H1 (cell line): Measurements from ENCODE around the gene NAIF1. TPM values are rescaled to one million over a fixed set of nuclear protein-coding genes. Genes with fewer than 3 reads are reported as not detected.

Experiments
- CTCF ChIA-PET: fragments of 300-600 bp; sonication (Branson Sonifier 250); formaldehyde crosslinking; loops from one replicate; lab custom pipeline; 2021; ENCODE audit not compliant: partially characterized antibody; lab: Charles Lee
- POLR2A ChIA-PET: fragments of 300-600 bp; sonication (Branson Sonifier 250); formaldehyde crosslinking; loops from one replicate; lab custom pipeline; 2021; ENCODE audit warnings: inconsistent platforms; ENCODE audit not compliant: partially characterized antibody; lab: Charles Lee
- DNase-seq, 2 experiments: peaks; one replicate each; pipeline versions ENCODE4 v3.0.0 to v3.0.0-alpha.2; 2010 to 2022; ENCODE audit warnings: low spot score in 2 of 2, low read depth in 1 of 2, mixed read lengths in 1 of 2
- FAIRE-seq: peaks from 2 replicates; lab custom pipeline; 2011; peaks lifted over from hg19 to GRCh38; lab: Jason Lieb, UNC
- H2AFZ ChIP-seq: 2 replicates; pipeline ENCODE4 v1.8.1; 2012; ENCODE audit warnings: low read length, inconsistent platforms
- H2AK5ac ChIP-seq: 2 replicates; pipeline ENCODE4 v1.6.1; 2013; ENCODE audit warnings: low read depth, low read length
- H2BK120ac ChIP-seq: replicated peaks from 2 replicates; pipeline ENCODE3; 2013; ENCODE audit warnings: low read depth, low read length, inconsistent platforms
- H2BK12ac ChIP-seq: 2 replicates; pipeline ENCODE4 v1.6.1; 2013; ENCODE audit warnings: low read depth, low read length
- H2BK15ac ChIP-seq: 2 replicates; pipeline ENCODE4 v1.6.1; 2013; ENCODE audit warnings: low read length
- H2BK20ac ChIP-seq: 2 replicates; pipeline ENCODE4 v1.6.1; 2013; ENCODE audit warnings: low read length
- H2BK5ac ChIP-seq: 2 replicates; pipeline ENCODE4 v1.6.1; 2013; ENCODE audit warnings: low read depth, low read length
- H3K14ac ChIP-seq: 2 replicates; pipeline ENCODE4 v1.6.1; 2013; ENCODE audit warnings: inconsistent platforms; ENCODE audit not compliant: insufficient read length
- H3K18ac ChIP-seq: 2 replicates; pipeline ENCODE4 v1.6.1; 2013; ENCODE audit warnings: low read length; ENCODE audit errors: extremely low read depth
- H3K23ac ChIP-seq: 2 replicates; pipeline ENCODE4 v1.6.1; 2013; ENCODE audit warnings: inconsistent platforms; ENCODE audit not compliant: insufficient read length
- H3K23me2 ChIP-seq: 2 replicates; pipeline ENCODE4 v1.6.1; 2013; ENCODE audit warnings: low read depth, low read length
- H3K27ac ChIP-seq: 2 replicates; pipeline ENCODE4 v1.6.1; 2011; ENCODE audit warnings: low read depth, low read length, inconsistent platforms
- H3K27me3 ChIP-seq, 4 experiments: replicated peaks in 1 of 4; 1 replicate in 1 of 4; 2 replicates in 3 of 4; pipeline versions ENCODE4 v1.6.1 to v1.8.1; 2011 to 2013; ENCODE audit warnings: low read length in 3 of 4, mild to moderate bottlenecking in 3 of 4, inconsistent platforms in 2 of 4, mixed read lengths in 2 of 4, moderate library complexity in 1 of 4; ENCODE audit not compliant: control insufficient read depth in 3 of 4, insufficient read depth in 3 of 4; ENCODE audit errors: extremely low read depth in 1 of 4
- H3K36me3 ChIP-seq, 4 experiments: 2 replicates each; pipeline versions ENCODE4 v1.6.1 to v1.8.1; 2011 to 2013; ENCODE audit warnings: mild to moderate bottlenecking in 4 of 4, low read length in 3 of 4, moderate library complexity in 2 of 4, control low read depth in 1 of 4, inconsistent platforms in 1 of 4; ENCODE audit not compliant: insufficient read depth in 4 of 4, control insufficient read depth in 2 of 4
- H3K4ac ChIP-seq: replicated peaks from 2 replicates; pipeline ENCODE3; 2013; ENCODE audit warnings: low read length, low read depth, mixed read lengths, inconsistent platforms; ENCODE audit not compliant: insufficient read length
- H3K4me1 ChIP-seq, 4 experiments: replicated peaks in 1 of 4; 1 replicate in 1 of 4; 2 replicates in 3 of 4; pipeline versions ENCODE4 v1.6.1 to v1.8.1; 2011 to 2013; ENCODE audit warnings: low read length in 3 of 4, inconsistent platforms in 2 of 4, mixed read lengths in 1 of 4; ENCODE audit not compliant: insufficient read depth in 4 of 4, control insufficient read depth in 3 of 4
- H3K4me2 ChIP-seq, 2 experiments: 2 replicates each; pipeline versions ENCODE4 v1.6.1 to v1.8.1; 2011 to 2013; ENCODE audit warnings: low read depth in 2 of 2, low read length in 2 of 2, control low read depth in 1 of 2, inconsistent platforms in 1 of 2, mild to moderate bottlenecking in 1 of 2; ENCODE audit not compliant: insufficient read depth in 1 of 2
- H3K4me3 ChIP-seq, 4 experiments: fragments of 200-600, 300-600 bp in 1 of 4; sonication (generic), shearing (Covaris generic), sonication (Bioruptor Twin) in 1 of 4; 2 replicates each; pipeline versions ENCODE4 v1.5.1 to v1.8.1; 2011 to 2016; ENCODE audit warnings: low read length in 4 of 4, low read depth in 3 of 4, control low read depth in 2 of 4, inconsistent platforms in 2 of 4, mild to moderate bottlenecking in 2 of 4, mixed read lengths in 1 of 4, moderate library complexity in 1 of 4; ENCODE audit not compliant: insufficient read depth in 2 of 4; ENCODE audit errors: extremely low read depth in 1 of 4
- H3K56ac ChIP-seq: replicated peaks from 2 replicates; pipeline ENCODE3; 2013; ENCODE audit warnings: low read depth, mild to moderate bottlenecking, mixed read lengths, low read length, inconsistent platforms; ENCODE audit not compliant: insufficient read length
- H3K79me1 ChIP-seq: 2 replicates; pipeline ENCODE4 v1.6.1; 2013; ENCODE audit warnings: low read depth, low read length, control low read depth
- H3K79me2 ChIP-seq, 2 experiments: 2 replicates each; pipeline versions ENCODE4 v1.6.1 to v1.8.1; 2012 to 2013; ENCODE audit warnings: low read length in 2 of 2, mild to moderate bottlenecking in 2 of 2, inconsistent platforms in 1 of 2; ENCODE audit not compliant: insufficient read depth in 2 of 2, control insufficient read depth in 1 of 2
- H3K9ac ChIP-seq, 4 experiments: replicated peaks in 1 of 4; 1 replicate in 1 of 4; 2 replicates in 3 of 4; pipeline versions ENCODE4 v1.6.1 to v1.8.1; 2011 to 2013; ENCODE audit warnings: low read depth in 3 of 4, low read length in 3 of 4, control low read depth in 2 of 4, mild to moderate bottlenecking in 2 of 4, moderate library complexity in 2 of 4, inconsistent platforms in 1 of 4; ENCODE audit errors: extremely low read depth in 1 of 4
- H3K9me3 ChIP-seq, 2 experiments: 2 replicates each; pipeline versions ENCODE4 v1.6.1 to v1.8.1; 2012 to 2013; ENCODE audit warnings: mild to moderate bottlenecking in 2 of 2, moderate library complexity in 2 of 2, control low read depth in 1 of 2, inconsistent platforms in 1 of 2, low read depth in 1 of 2, low read length in 1 of 2, mixed read lengths in 1 of 2; ENCODE audit not compliant: insufficient read depth in 2 of 2
- H4K20me1 ChIP-seq, 2 experiments: replicated peaks in 1 of 2; 2 replicates each; pipeline versions ENCODE3 to v1.8.1; 2011 to 2013; ENCODE audit warnings: inconsistent platforms in 2 of 2, low read length in 2 of 2, mild to moderate bottlenecking in 1 of 2; ENCODE audit not compliant: insufficient read depth in 2 of 2, control insufficient read depth in 1 of 2
- H4K5ac ChIP-seq: 2 replicates; pipeline ENCODE4 v1.6.1; 2013; ENCODE audit warnings: low read length, low read depth, mixed read lengths, inconsistent platforms; ENCODE audit not compliant: insufficient read length
- H4K8ac ChIP-seq: 2 replicates; pipeline ENCODE4 v1.8.0; 2013; ENCODE audit warnings: mild to moderate bottlenecking, moderate library complexity, low read length, inconsistent platforms; ENCODE audit not compliant: insufficient read depth; ENCODE audit errors: extremely low read depth
- H4K91ac ChIP-seq: replicated peaks from 2 replicates; pipeline ENCODE3; 2013; ENCODE audit warnings: low read length, mixed read lengths, inconsistent platforms; ENCODE audit not compliant: insufficient read length
- ATF3 ChIP-seq: IDR thresholded peaks from 2 replicates; pipeline ENCODE4 v1.6.1; 2011; ENCODE audit warnings: low read depth, mild to moderate bottlenecking, low read length; ENCODE audit not compliant: insufficient read depth
- BCL11A ChIP-seq, 2 experiments: IDR thresholded peaks; one replicate each; pipeline ENCODE4 v1.6.1; 2011; ENCODE audit warnings: low read depth in 2 of 2, low read length in 2 of 2, mild to moderate bottlenecking in 2 of 2
- CHD2 ChIP-seq: IDR thresholded peaks from 2 replicates; pipeline ENCODE4 v1.6.1; 2012; ENCODE audit warnings: low read length, improper control_type of control experiment
- CREB1 ChIP-seq: IDR thresholded peaks from 2 replicates; pipeline ENCODE4 v1.6.1; 2012; ENCODE audit warnings: inconsistent platforms
- E2F6 ChIP-seq: IDR thresholded peaks from 2 replicates; pipeline ENCODE4 v1.6.1; 2012; ENCODE audit warnings: inconsistent platforms
- GABPA ChIP-seq: IDR thresholded peaks from 2 replicates; pipeline ENCODE4 v1.6.1; 2011; ENCODE audit warnings: mild to moderate bottlenecking, low read length, moderate library complexity, borderline replicate concordance; ENCODE audit not compliant: insufficient read depth
- POLR2A ChIP-seq, 2 experiments: IDR thresholded peaks; 1 replicate in 1 of 2; 2 replicates in 1 of 2; pipeline ENCODE4 v1.6.1; 2011; ENCODE audit warnings: low read depth in 2 of 2, low read length in 2 of 2, mild to moderate bottlenecking in 2 of 2; ENCODE audit errors: control extremely low read depth in 1 of 2
- RNF2 ChIP-seq: fragments of 200-900, 300-1000 bp; sonication (generic); IDR thresholded peaks from 2 replicates; pipeline ENCODE4 v1.7.1; 2016; ENCODE audit warnings: borderline replicate concordance, low read depth, mild to moderate bottlenecking, antibody characterized with exemption, low read length; ENCODE audit not compliant: poor library complexity, severe bottlenecking; ENCODE audit errors: missing control alignments
- SIRT6 ChIP-seq: IDR thresholded peaks from one replicate; pipeline ENCODE4 v1.7.1; 2012; ENCODE audit warnings: low read length, inconsistent platforms
- TEAD4 ChIP-seq: IDR thresholded peaks from 2 replicates; pipeline ENCODE4 v1.6.1; 2012; ENCODE audit warnings: low read depth, low read length, inconsistent platforms, mixed read lengths
- WGBS, 2 experiments: shearing (Covaris generic) in 1 of 2; methylation state at CpG; one replicate each; pipeline versions ENCODE4 v1.1.6 to v1.1.7; 2013 to 2015; ENCODE audit warnings: low lambda C conversion rate in 2 of 2, mixed read lengths in 2 of 2, inconsistent platforms in 1 of 2, low coverage in 1 of 2, missing lambda C conversion rate in 1 of 2; ENCODE audit not compliant: insufficient replicate concordance in 2 of 2, insufficient coverage in 1 of 2, insufficient read length in 1 of 2; ENCODE audit errors: extremely low coverage in 1 of 2, missing lambda C conversion rate in 1 of 2; 5-methylcytosine and 5-hydroxymethylcytosine counted together
- polyA plus RNA-seq, 7 experiments: library from polyadenylated mRNA; depleted of rRNA in 3 of 7; stranded (reverse) in 5 of 7; unstranded in 2 of 7; fragments of >200 nt in 5 of 7; fragments of 200-250 nt in 2 of 7; gene quantifications; 1 replicate in 5 of 7; 2 replicates in 1 of 7; 4 replicates in 1 of 7; pipeline versions ENCODE4 v1.2.1 to v1.2.3, GENCODE V29; 2011 to 2013; ENCODE audit warnings: missing spikeins in 2 of 7, mixed read lengths in 2 of 7
- total RNA-seq: library from RNA; stranded (reverse); fragmentation: NEBNext Ultra II Directional; extraction: Animal tissue kit (Norgen Biotek cat#: 25700); gene quantifications from 2 replicates; pipeline ENCODE4 v1.2.1, GENCODE V29; 2021

Gene NAIF1
- total and polyA plus RNA-seq, 2 of the 8 experiments (the other 6 are each of a cell fraction or from before 2014, with no cell fraction given), result 8.7 to 9.0 TPM

GRCh38 chr9:128057724-128058409, 9.3 kb downstream of the NAIF1 start:
- no peak overlapping the region for H3K14ac ChIP-seq
- H3K9ac ChIP-seq, result no peak overlapping the region
- no peak overlapping the region for H3K4me3 ChIP-seq
- ChIA-PET POLR2A (interaction anchor here (1.1 kb wide), 1 partner anchor 9 kb away, joined by 3 read pairs; no protein-coding TSS in a partner anchor), CTCF (interaction anchor here (0.6 to 2.7 kb wide), 15 partner anchors 8 to 391 kb away, joined by 3 to 13 read pairs (median 4); partner anchors contain the start of gene NAIF1)
- peaks cover 0 to 17% (median 13%) of the 10 kb centered on the region in 4 experiments; a peak in 4 of 7 replicates for H3K4me1 ChIP-seq
- 88% methylated on average over 8 of the region's 8 CpGs; no CpG with 5 or more reads in 1 of the 2 experiments for WGBS, 2 experiments
- H3K56ac ChIP-seq, result no peak overlapping the region
- H3K27me3 ChIP-seq, result no peaks in the 10 kb centered on the region
- no peak overlapping the region for H4K91ac ChIP-seq
- 0 out of 2 replicates have a peak overlapping the region, but pooled peaks have one; percentile 34 for H2AK5ac ChIP-seq
- H4K5ac ChIP-seq, result no peak overlapping the region
- H3K36me3 ChIP-seq, result peaks cover 0 to 2% (median 0%) of the 10 kb centered on the region in 4 experiments; a peak in 1 of 8 replicates
- no peak overlapping the region for H3K4ac ChIP-seq
- H2BK120ac ChIP-seq, result no peak overlapping the region
- H3K23me2 ChIP-seq, result peaks cover 2% of the 10 kb centered on the region; the same call in 1 of the 2 replicates
- no peaks in the 10 kb centered on the region for H4K20me1 ChIP-seq
- FAIRE-seq (no peak), DNase-seq (no peak)
- H3K79me2 ChIP-seq, result no peaks in the 10 kb centered on the region
- H3K4me2 ChIP-seq, result no peak overlapping the region
- peak overlapping the region; percentile 95; the same call in 1 of the 2 replicates for H2BK15ac ChIP-seq
- H3K79me1 ChIP-seq, result no peaks in the 10 kb centered on the region
- H2BK5ac ChIP-seq, result no peak overlapping the region
- no peak overlapping the region for H4K8ac ChIP-seq
- H2BK12ac ChIP-seq, result peak overlapping the region; percentile 88; the same call in 1 of the 2 replicates
- H3K9me3 ChIP-seq, result no peaks in the 10 kb centered on the region
- no peak overlapping the region for H3K27ac ChIP-seq
- no peak overlapping the region for H3K18ac ChIP-seq
- H2AFZ ChIP-seq, result no peak overlapping the region
- no peak overlapping the region for H2BK20ac ChIP-seq
- H3K23ac ChIP-seq, result no peak overlapping the region
- TF ChIP-seq SIRT6 (no peak), E2F6 (no peak), ATF3 (no peak), GABPA (no peak), RNF2 (no peak), CHD2 (no peak), TEAD4 (no peak), CREB1 (no peak), POLR2A (IDR thresholded peaks at IDR 0.05; ENCODE audit: control extremely low read depth in 1 of 2, low read depth in 2 of 2, low read length in 2 of 2) (no peak), BCL11A (IDR thresholded peaks at IDR 0.05; ENCODE audit: low read depth in 2 of 2, low read length in 2 of 2) (no peak)
